ENCODE results near the gene TEAD1. TPM values are rescaled to one million over a fixed set of nuclear protein-coding genes. Genes with fewer than 3 reads are reported as not detected.

TEAD1 gene
- total RNA-seq, 2 donors from 2014 or later = 76.4 to 94.4 TPM

GRCh38 chr11:12827929-12828812 is 153.9 kb downstream of the TEAD1 start:
- Mint-ChIP-seq H3K4me1 (peaks cover 63% of the 10 kb centered on the region), H3K9me3 (no peaks in the 10 kb centered on the region), H3K27me3 (ENCODE audit: insufficient read depth) (no peaks in the 10 kb centered on the region), H3K27ac (peak overlapping the region; percentile 89), H3K36me3 (ENCODE audit: low read depth) (no peaks in the 10 kb centered on the region), H3K4me3 (peak overlapping the region; percentile 57)
- Histone ChIP-seq H3K4me3 (ENCODE audit: low read length) (peak overlapping the region; percentile 77), H3K36me3 (ENCODE audit: control insufficient read depth, insufficient read depth, low read length) (peaks cover 10% of the 10 kb centered on the region), H3K9me3 (ENCODE audit: control insufficient read depth, low read length) (no peaks in the 10 kb centered on the region), H3K27me3 (ENCODE audit: control insufficient read depth, insufficient read depth, low read length, poor library complexity, severe bottlenecking) (no peaks in the 10 kb centered on the region), H3K9ac (ENCODE audit: extremely low read depth, low read length, poor library complexity, severe bottlenecking) (peak overlapping the region; percentile 33), H3K4me1 (ENCODE audit: control insufficient read depth, insufficient read depth, low read length) (peaks cover 6% of the 10 kb centered on the region), H3K27ac (ENCODE audit: low read depth, low read length) (peak overlapping the region; percentile 93)
- TF ChIP-seq CTCF (conservative IDR thresholded peaks at IDR 0.05) = no peak
- DNase-seq = peak; percentile 80
- 11 to 15% methylated on average over 14 to 17 of the region's 17 CpGs for WGBS, 2 experiments (ENCODE audit: insufficient coverage in 1 of 2, insufficient read length in 1 of 2)

- WGBS, 2 experiments (ENCODE audit: insufficient coverage in 1 of 2, insufficient read length in 1 of 2) = 64 to 75% methylated on average over 5 to 6 of the region's 6 CpGs
- DNase-seq = no peak
- no peak for TF ChIP-seq CTCF (conservative IDR thresholded peaks at IDR 0.05)
- Histone ChIP-seq H3K4me1 (ENCODE audit: control insufficient read depth, insufficient read depth, low read length) (peaks cover 6% of the 10 kb centered on the region), H3K4me3 (ENCODE audit: low read length) (peak overlapping the region; percentile 77), H3K9ac (ENCODE audit: extremely low read depth, low read length, poor library complexity, severe bottlenecking) (no peak overlapping the region), H3K9me3 (ENCODE audit: control insufficient read depth, low read length) (no peaks in the 10 kb centered on the region), H3K27me3 (ENCODE audit: control insufficient read depth, insufficient read depth, low read length, poor library complexity, severe bottlenecking) (no peaks in the 10 kb centered on the region), H3K27ac (ENCODE audit: low read depth, low read length) (peak overlapping the region; percentile 93), H3K36me3 (ENCODE audit: control insufficient read depth, insufficient read depth, low read length) (peaks cover 19% of the 10 kb centered on the region)
- no peaks in the 10 kb centered on the region for H3K9me3 Mint-ChIP-seq
- peaks cover 60% of the 10 kb centered on the region for H3K4me1 Mint-ChIP-seq
- H3K27me3 Mint-ChIP-seq (ENCODE audit: insufficient read depth) = no peaks in the 10 kb centered on the region
- H3K4me3 Mint-ChIP-seq = peak overlapping the region; percentile 57
- H3K36me3 Mint-ChIP-seq (ENCODE audit: low read depth) = peaks cover 2% of the 10 kb centered on the region
- H3K27ac Mint-ChIP-seq = peak overlapping the region; percentile 61
These were observed 154.9 kb downstream of the TEAD1 start for GRCh38 chr11:12829131-12829530.

- H3K9ac ChIP-seq (ENCODE audit: extremely low read depth, low read length, poor library complexity, severe bottlenecking) = no peak overlapping the region
- H3K27ac ChIP-seq (ENCODE audit: low read depth, low read length) = peak overlapping the region; percentile 93
- H3K4me3 ChIP-seq (ENCODE audit: low read length) = no peak overlapping the region
- Mint-ChIP-seq H3K36me3 (ENCODE audit: low read depth) (peaks cover 5% of the 10 kb centered on the region), H3K4me1 (peaks cover 54% of the 10 kb centered on the region), H3K27ac (peak overlapping the region; percentile 32), H3K27me3 (ENCODE audit: insufficient read depth) (no peaks in the 10 kb centered on the region), H3K4me3 (no peak overlapping the region), H3K9me3 (no peaks in the 10 kb centered on the region)
- WGBS, 2 experiments (ENCODE audit: insufficient coverage in 1 of 2, insufficient read length in 1 of 2) = 84 to 100% methylated on average over 2 of the region's 2 CpGs
- H3K9me3 ChIP-seq (ENCODE audit: control insufficient read depth, low read length) = no peaks in the 10 kb centered on the region
- no peak for TF ChIP-seq CTCF (conservative IDR thresholded peaks at IDR 0.05)
- H3K4me1 ChIP-seq (ENCODE audit: control insufficient read depth, insufficient read depth, low read length) = peaks cover 6% of the 10 kb centered on the region
- peaks cover 20% of the 10 kb centered on the region for H3K36me3 ChIP-seq (ENCODE audit: control insufficient read depth, insufficient read depth, low read length)
- DNase-seq = no peak
- H3K27me3 ChIP-seq (ENCODE audit: control insufficient read depth, insufficient read depth, low read length, poor library complexity, severe bottlenecking) = no peaks in the 10 kb centered on the region
These were observed 155.5 kb downstream of the TEAD1 start for GRCh38 chr11:12829540-12830314.
